ENCODE data around the gene ITPR3. TPM values are rescaled to one million over a fixed set of nuclear protein-coding genes. Genes with fewer than 3 reads are reported as not detected.

Gene ITPR3
- polyA plus RNA-seq, 1 of the 3 experiments (the other 2 are of a cell fraction) = 8.1 TPM

DNA sequence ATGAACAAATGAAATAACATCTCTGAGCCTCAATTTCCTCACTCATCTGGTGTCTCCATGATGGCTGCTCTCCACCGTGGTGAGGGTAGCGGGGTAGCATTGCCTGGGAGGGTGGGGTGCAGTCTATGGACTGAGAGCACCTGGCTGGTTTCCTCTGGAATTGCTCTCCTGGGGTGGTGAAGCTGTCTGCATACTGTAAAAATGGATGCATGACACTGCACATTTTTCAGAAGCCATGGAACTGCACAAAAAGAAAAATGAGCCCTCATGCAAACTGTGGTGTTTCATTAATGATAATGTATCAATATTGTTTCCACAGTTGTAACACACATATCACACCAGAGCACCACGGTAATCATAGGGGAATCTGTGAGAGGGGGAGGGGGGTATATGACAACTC lies 12.1 kb upstream of the ITPR3 start (continued):
- no peak for TF ChIP-seq USF1 (IDR thresholded peaks at IDR 0.05; ENCODE audit: borderline replicate concordance, low read depth)
- TF ChIP-seq, protein P1, sequence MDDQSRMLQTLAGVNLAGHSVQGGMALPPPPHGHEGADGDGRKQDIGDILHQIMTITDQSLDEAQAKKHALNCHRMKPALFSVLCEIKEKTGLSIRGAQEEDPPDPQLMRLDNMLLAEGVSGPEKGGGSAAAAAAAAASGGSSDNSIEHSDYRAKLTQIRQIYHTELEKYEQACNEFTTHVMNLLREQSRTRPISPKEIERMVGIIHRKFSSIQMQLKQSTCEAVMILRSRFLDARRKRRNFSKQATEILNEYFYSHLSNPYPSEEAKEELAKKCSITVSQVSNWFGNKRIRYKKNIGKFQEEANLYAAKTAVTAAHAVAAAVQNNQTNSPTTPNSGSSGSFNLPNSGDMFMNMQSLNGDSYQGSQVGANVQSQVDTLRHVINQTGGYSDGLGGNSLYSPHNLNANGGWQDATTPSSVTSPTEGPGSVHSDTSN (IDR thresholded peaks at IDR 0.05) = no peak
- TF ChIP-seq RXRA (IDR thresholded peaks at IDR 0.05; ENCODE audit: borderline replicate concordance, low read depth) = no peak
- no peak for TF ChIP-seq SIN3A (IDR thresholded peaks at IDR 0.05; ENCODE audit: borderline replicate concordance, low read depth, low read length)
- no peak for TF ChIP-seq FOXJ3 (CRISPR knock-in tag; IDR thresholded peaks at IDR 0.05)
- TF ChIP-seq RAD21 (IDR thresholded peaks at IDR 0.05; ENCODE audit: low read length) = no peak

DNA sequence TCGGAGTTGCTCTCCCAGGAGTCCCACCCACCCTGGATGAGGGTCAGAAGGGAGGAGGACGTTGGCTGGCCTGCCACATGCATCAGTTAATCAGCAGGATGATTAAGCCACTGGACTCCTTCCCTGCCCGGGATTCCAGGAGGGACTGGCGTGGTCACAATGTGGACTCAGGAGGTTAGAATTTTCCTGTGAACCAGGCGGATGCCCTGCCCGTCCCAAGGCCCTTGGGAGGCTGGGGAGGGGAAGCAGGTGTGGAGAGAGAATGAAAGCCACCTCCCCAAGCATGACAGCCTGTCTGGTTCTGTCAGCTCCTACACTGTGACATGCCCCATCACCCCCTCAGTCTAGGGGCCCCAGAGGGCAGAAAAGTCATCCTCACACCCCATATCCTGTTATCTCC lies 11.6 kb upstream of the ITPR3 start:
- no peaks in the 10 kb centered on the region for H3K9me3 ChIP-seq
- H3K36me3 ChIP-seq (replicated peaks in 1 of 2; ENCODE audit: control insufficient read depth in 1 of 2, insufficient read depth in 2 of 2, low read length in 1 of 2) = no peaks in the 10 kb centered on the region
- H3K27ac ChIP-seq (ENCODE audit: low read depth in 2 of 2, low read length in 1 of 2) = peak overlapping the region in 1 of 2 experiments; percentile 90; a peak in 1 of 4 replicates
- H2AFZ ChIP-seq (ENCODE audit: low read depth) = no peak overlapping the region
- no peak overlapping the region for H3K4me2 ChIP-seq
- peak; percentile 55 for TF ChIP-seq TCF12 (IDR thresholded peaks at IDR 0.05)
- TF ChIP-seq SIN3A (IDR thresholded peaks at IDR 0.05; ENCODE audit: borderline replicate concordance, low read depth, low read length) = no peak
- TF ChIP-seq, protein P1 (IDR thresholded peaks at IDR 0.05) = peak; percentile 36; the same call in 1 of the 2 replicates
- TF ChIP-seq, protein P2, sequence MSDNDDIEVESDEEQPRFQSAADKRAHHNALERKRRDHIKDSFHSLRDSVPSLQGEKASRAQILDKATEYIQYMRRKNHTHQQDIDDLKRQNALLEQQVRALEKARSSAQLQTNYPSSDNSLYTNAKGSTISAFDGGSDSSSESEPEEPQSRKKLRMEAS (IDR thresholded peaks at IDR 0.05; ENCODE audit: low read depth) = peak; percentile 67
- TF ChIP-seq SMC3 (IDR thresholded peaks at IDR 0.05; ENCODE audit: low read depth, low read length) = no peak
- no peak for TF ChIP-seq RFX5 (IDR thresholded peaks at IDR 0.05; ENCODE audit: low read length)
- 0 out of 2 replicates have a peak, but pooled peaks have one; percentile 36 for TF ChIP-seq MXI1 (IDR thresholded peaks at IDR 0.05; ENCODE audit: low read depth, low read length)
- no peak for TF ChIP-seq TAF1 (IDR thresholded peaks at IDR 0.05; ENCODE audit: borderline replicate concordance, low read depth, low read length)
- peak; percentile 31; the same call in 1 of the 2 replicates for TF ChIP-seq FOSL2 (IDR thresholded peaks at IDR 0.05; ENCODE audit: borderline replicate concordance, low read depth)
- no peaks in the 10 kb centered on the region for H3K27me3 ChIP-seq (ENCODE audit: insufficient read depth)
- H3K4me1 ChIP-seq (ENCODE audit: control insufficient read depth in 1 of 2, insufficient read depth in 2 of 2, low read depth in 1 of 2, low read length in 1 of 2) = peaks cover 9 to 50% of the 10 kb centered on the region in 2 experiments; a peak in 2 of 4 replicates
- H3K4me3 ChIP-seq (ENCODE audit: low read depth in 2 of 2, low read length in 1 of 2) = no peak overlapping the region
- no peaks in the 10 kb centered on the region for H3K79me2 ChIP-seq (ENCODE audit: insufficient read depth)
- DNase-seq = no peak
- ChIA-PET CTCF (interaction anchor here (0.9 to 4.1 kb wide), 5 partner anchors 12 to 92 kb away, joined by 3 to 31 read pairs (median 14); partner anchors contain the start of gene ITPR3), POLR2A (interaction anchor here (2.1 kb wide), 1 partner anchor 11 kb away, joined by 7 read pairs; the partner anchor contains the start of gene ITPR3)
- no peak overlapping the region for H3K9ac ChIP-seq
- 38% methylated on average over 4 of the region's 6 CpGs for WGBS (ENCODE audit: low lambda C conversion rate)
- no peaks in the 10 kb centered on the region for H3K9me2 ChIP-seq
- no peaks in the 10 kb centered on the region for H4K20me1 ChIP-seq (ENCODE audit: insufficient read depth)
- no peaks in the 10 kb centered on the region for H3F3A ChIP-seq (replicated peaks; ENCODE audit: insufficient read depth)
